CD4-positive, CD25-positive, alpha-beta regulatory T cell (primary cell): ENCODE measurements around the gene AHCYL1. TPM values are rescaled to one million over a fixed set of nuclear protein-coding genes. Genes with fewer than 3 reads are reported as not detected.

ENCODE experiments used
- ATAC-seq, 2 donors: fragments of 150-1000 bp; cut with Tn5 transposase; one replicate each; pipeline ENCODE4 v1.10.0; 2021; ENCODE audit warnings: low read depth in 2 of 2, moderate number of reproducible peaks in 2 of 2, moderate library complexity in 1 of 2
- DNase-seq, 3 donors: peaks; one replicate each; pipeline versions ENCODE4 v3.0.0 to v3.0.0-alpha.2; 2012 to 2022; ENCODE audit warnings: mixed read lengths in 1 of 3
- H3K27ac ChIP-seq: one replicate; pipeline ENCODE4 v1.7.0; 2013; ENCODE audit warnings: mild to moderate bottlenecking, low read length; ENCODE audit not compliant: insufficient read depth, poor library complexity, severe bottlenecking
- H3K27me3 ChIP-seq: one replicate; pipeline ENCODE4 v1.7.0; 2013; ENCODE audit warnings: low read length; ENCODE audit not compliant: control insufficient read depth, insufficient read depth
- H3K36me3 ChIP-seq: one replicate; pipeline ENCODE4 v1.7.0; 2013; ENCODE audit warnings: mild to moderate bottlenecking, low read length, moderate library complexity; ENCODE audit not compliant: control insufficient read depth, insufficient read depth
- H3K4me1 ChIP-seq: 2 replicates; pipeline ENCODE4 v1.7.0; 2013; ENCODE audit warnings: mild to moderate bottlenecking, low read length; ENCODE audit not compliant: insufficient read depth, control insufficient read depth, poor library complexity, severe bottlenecking
- H3K4me3 ChIP-seq: one replicate; pipeline ENCODE4 v1.7.0; 2013; ENCODE audit warnings: low read depth, mild to moderate bottlenecking, low read length, moderate library complexity
- H3K9me3 ChIP-seq, 2 experiments: 1 replicate in 1 of 2; 2 replicates in 1 of 2; pipeline ENCODE4 v1.7.0; 2013; ENCODE audit warnings: low read length in 2 of 2, mild to moderate bottlenecking in 1 of 2, moderate library complexity in 1 of 2; ENCODE audit not compliant: control insufficient read depth in 2 of 2
- H3K27ac Mint-ChIP-seq, 3 donors: one replicate each; pipeline ENCODE4 v1.8.0; 2020 to 2022; ENCODE audit warnings: mild to moderate bottlenecking in 3 of 3, mixed read lengths in 3 of 3, moderate library complexity in 2 of 3
- H3K27me3 Mint-ChIP-seq: one replicate; pipeline ENCODE4 v1.8.0; 2022; ENCODE audit warnings: mild to moderate bottlenecking, mixed read lengths
- H3K36me3 Mint-ChIP-seq: one replicate; pipeline ENCODE4 v1.8.0; 2020; ENCODE audit warnings: mixed read lengths
- H3K4me1 Mint-ChIP-seq, 4 donors: one replicate each; pipeline ENCODE4 v1.8.0; 2020 to 2022; ENCODE audit warnings: mixed read lengths in 4 of 4, mild to moderate bottlenecking in 1 of 4
- H3K4me3 Mint-ChIP-seq, 4 donors: one replicate each; pipeline ENCODE4 v1.8.0; 2020 to 2022; ENCODE audit warnings: mild to moderate bottlenecking in 4 of 4, mixed read lengths in 4 of 4, moderate library complexity in 3 of 4
- H3K9me3 Mint-ChIP-seq, 7 donors: one replicate each; pipeline ENCODE4 v1.8.0; 2020 to 2022; ENCODE audit warnings: mixed read lengths in 7 of 7, mild to moderate bottlenecking in 3 of 7, moderate library complexity in 2 of 7
- polyA plus RNA-seq, 4 donors: library from polyadenylated mRNA; unstranded; fragments of 300-500 nt; fragmentation: Illumina TruSeq; gene quantifications; one replicate each; pipeline ENCODE4 v1.2.3, GENCODE V29; 2021
- total RNA-seq: library from RNA; stranded (reverse); gene quantifications from one replicate; pipeline ENCODE4 v1.2.3, GENCODE V29; 2022

Gene AHCYL1
- total and polyA plus RNA-seq, 5 donors from 2014 or later = 27.8 to 49.3 (median 45.9) TPM

- no peaks in the 10 kb centered on the region for H3K9me3 Mint-ChIP-seq
- Histone ChIP-seq H3K36me3 (no peaks in the 10 kb centered on the region), H3K9me3 (no peaks in the 10 kb centered on the region), H3K27me3 (no peaks in the 10 kb centered on the region), H3K4me3 (no peak overlapping the region), H3K4me1 (peaks cover 13% of the 10 kb centered on the region), H3K27ac (no peak overlapping the region)
- ATAC-seq = no peak
- no peak for DNase-seq
- H3K36me3 Mint-ChIP-seq = peaks cover 3% of the 10 kb centered on the region
- no peaks in the 10 kb centered on the region for H3K27me3 Mint-ChIP-seq
- H3K4me3 Mint-ChIP-seq = no peak overlapping the region
- peaks cover 18 to 35% (median 33%) of the 10 kb centered on the region in 4 donors for H3K4me1 Mint-ChIP-seq
- H3K27ac Mint-ChIP-seq = no peak overlapping the region
Observed at GRCh38 chr1:110002695-110003094, 18.1 kb downstream of the AHCYL1 start.

GRCh38 chr1:110003747-110004428, 19.3 kb downstream of the AHCYL1 start:
- Mint-ChIP-seq H3K36me3 (peaks cover 3% of the 10 kb centered on the region), H3K9me3 (no peaks in the 10 kb centered on the region), H3K27ac (peak overlapping the region; percentile 6 to 39 (median 15)), H3K4me3 (peak overlapping the region in 3 of 4 donors; percentile 49 to 76 (median 58)), H3K27me3 (no peaks in the 10 kb centered on the region), H3K4me1 (peaks cover 17 to 35% (median 32%) of the 10 kb centered on the region in 4 donors)
- ATAC-seq = peak; percentile 53 to 75
- Histone ChIP-seq H3K27me3 (no peaks in the 10 kb centered on the region), H3K9me3 (no peaks in the 10 kb centered on the region), H3K27ac (peak overlapping the region; percentile 38), H3K4me1 (peaks cover 13% of the 10 kb centered on the region), H3K4me3 (no peak overlapping the region), H3K36me3 (peaks cover under 1% of the 10 kb centered on the region)
- peak in 1 of 3 donors; percentile 61 for DNase-seq

- Histone ChIP-seq H3K9me3 (no peaks in the 10 kb centered on the region), H3K4me3 (peak overlapping the region; percentile 27), H3K27me3 (no peaks in the 10 kb centered on the region), H3K4me1 (peaks cover 13% of the 10 kb centered on the region), H3K36me3 (peaks cover 8% of the 10 kb centered on the region), H3K27ac (no peak overlapping the region)
- peak in 1 of 3 donors; percentile 10 for DNase-seq
- Mint-ChIP-seq H3K4me1 (peaks cover 17 to 35% (median 32%) of the 10 kb centered on the region in 4 donors), H3K9me3 (no peaks in the 10 kb centered on the region), H3K4me3 (peak overlapping the region in 1 of 4 donors; percentile 76), H3K36me3 (peaks cover 5% of the 10 kb centered on the region), H3K27me3 (no peaks in the 10 kb centered on the region), H3K27ac (peak overlapping the region in 2 of 3 donors; percentile 32 to 39)
- no peak for ATAC-seq
Observed at GRCh38 chr1:110004583-110004982, 20.0 kb downstream of the AHCYL1 start.

GRCh38 chr1:110005971-110006370, 21.4 kb downstream of the AHCYL1 start:
- H3K27ac Mint-ChIP-seq = no peak overlapping the region
- H3K36me3 Mint-ChIP-seq = peaks cover 16% of the 10 kb centered on the region
- no peak overlapping the region for H3K4me3 ChIP-seq
- H3K36me3 ChIP-seq = peaks cover 20% of the 10 kb centered on the region
- no peaks in the 10 kb centered on the region for H3K9me3 Mint-ChIP-seq
- ATAC-seq = no peak
- no peaks in the 10 kb centered on the region for H3K9me3 ChIP-seq
- peaks cover 12 to 38% (median 32%) of the 10 kb centered on the region in 4 donors for H3K4me1 Mint-ChIP-seq
- H3K27ac ChIP-seq = no peak overlapping the region
- H3K4me3 Mint-ChIP-seq = no peak overlapping the region
- H3K4me1 ChIP-seq = peaks cover 13% of the 10 kb centered on the region
- DNase-seq = no peak
- H3K27me3 ChIP-seq = no peaks in the 10 kb centered on the region
- no peaks in the 10 kb centered on the region for H3K27me3 Mint-ChIP-seq

GRCh38 chr1:110006516-110006915, 22.0 kb downstream of the AHCYL1 start:
- H3K4me3 ChIP-seq = no peak overlapping the region
- no peak overlapping the region for H3K27ac Mint-ChIP-seq
- H3K4me1 ChIP-seq = peaks cover 13% of the 10 kb centered on the region
- no peaks in the 10 kb centered on the region for H3K27me3 ChIP-seq
- H3K4me1 Mint-ChIP-seq = peaks cover 14 to 40% (median 32%) of the 10 kb centered on the region in 4 donors
- H3K27me3 Mint-ChIP-seq = no peaks in the 10 kb centered on the region
- peaks cover 23% of the 10 kb centered on the region for H3K36me3 ChIP-seq
- DNase-seq (no peak), ATAC-seq (no peak)
- H3K27ac ChIP-seq = no peak overlapping the region
- no peaks in the 10 kb centered on the region for H3K9me3 ChIP-seq
- no peaks in the 10 kb centered on the region for H3K9me3 Mint-ChIP-seq
- H3K4me3 Mint-ChIP-seq = no peak overlapping the region
- peaks cover 18% of the 10 kb centered on the region for H3K36me3 Mint-ChIP-seq

- H3K36me3 ChIP-seq = peaks cover 28% of the 10 kb centered on the region
- Mint-ChIP-seq H3K36me3 (peaks cover 23% of the 10 kb centered on the region), H3K27ac (no peak overlapping the region)
Observed at GRCh38 chr1:110007046-110007830, 22.7 kb downstream of the AHCYL1 start.

GRCh38 chr1:110008971-110009565, 24.5 kb downstream of the AHCYL1 start:
- Mint-ChIP-seq H3K27ac (no peak overlapping the region), H3K4me3 (no peak overlapping the region), H3K36me3 (peaks cover 29% of the 10 kb centered on the region), H3K27me3 (no peaks in the 10 kb centered on the region), H3K4me1 (peaks cover 6 to 39% (median 27%) of the 10 kb centered on the region in 4 donors), H3K9me3 (no peaks in the 10 kb centered on the region)
- H3K9me3 ChIP-seq = no peaks in the 10 kb centered on the region
- H3K4me1 ChIP-seq = peaks cover 13% of the 10 kb centered on the region
- no peaks in the 10 kb centered on the region for H3K27me3 ChIP-seq
- no peak for ATAC-seq
- H3K27ac ChIP-seq = no peak overlapping the region
- peaks cover 36% of the 10 kb centered on the region for H3K36me3 ChIP-seq
- no peak overlapping the region for H3K4me3 ChIP-seq
- no peak for DNase-seq

More at GRCh38 chr1:110007046-110007830, 22.7 kb downstream of the AHCYL1 start:
- Histone ChIP-seq H3K9me3 (no peaks in the 10 kb centered on the region), H3K4me1 (peaks cover 18% of the 10 kb centered on the region), H3K27me3 (no peaks in the 10 kb centered on the region), H3K4me3 (no peak overlapping the region), H3K27ac (no peak overlapping the region)
- DNase-seq (no peak), ATAC-seq (no peak)
- Mint-ChIP-seq H3K27me3 (no peaks in the 10 kb centered on the region), H3K4me3 (no peak overlapping the region), H3K9me3 (no peaks in the 10 kb centered on the region), H3K4me1 (peaks cover 16 to 47% (median 37%) of the 10 kb centered on the region in 4 donors)
